Activated CD8-positive, alpha-beta T cell treated with anti-CD3 and anti-CD28 coated beads for 36 hours (primary cell): ENCODE data around the gene DHRSX. TPM values are rescaled to one million over a fixed set of nuclear protein-coding genes. Genes with fewer than 3 reads are reported as not detected.
"Not testable (repeated sequence)": the region's sequence is repeated elsewhere in the genome, so short reads cannot be mapped to it uniquely, and the experiment has no call there.

Experiments used
- ATAC-seq: fragments of 200-7000 bp; cut with Tn5 transposase; one replicate; pipeline ENCODE4 v1.10.0; 2021; ENCODE audit warnings: mild to moderate bottlenecking, moderate library complexity
- CTCF ChIA-PET: fragments of 350-600 bp; sonication (Branson Sonifier 250); formaldehyde crosslinking; loops from one replicate; lab custom pipeline; 2021; ENCODE audit warnings: antibody characterized with exemption; lab: Charles Lee
- POLR2A ChIA-PET: fragments of 350-600 bp; sonication (Branson Sonifier 250); formaldehyde crosslinking; loops from one replicate; lab custom pipeline; 2021; ENCODE audit warnings: antibody characterized with exemption; lab: Charles Lee
- DNase-seq: peaks from one replicate; pipeline ENCODE4 v3.0.0-alpha.2; 2020
- H3K27ac Mint-ChIP-seq: one replicate; pipeline ENCODE4 v1.8.0; 2021; ENCODE audit warnings: mild to moderate bottlenecking, mixed read lengths
- H3K27me3 Mint-ChIP-seq: one replicate; pipeline ENCODE4 v1.8.0; 2021; ENCODE audit warnings: mixed read lengths
- H3K36me3 Mint-ChIP-seq: one replicate; pipeline ENCODE4 v1.8.0; 2021; ENCODE audit warnings: low read depth, mixed read lengths
- H3K4me1 Mint-ChIP-seq: one replicate; pipeline ENCODE4 v1.8.0; 2021; ENCODE audit warnings: low read depth, mixed read lengths
- H3K4me3 Mint-ChIP-seq: one replicate; pipeline ENCODE4 v1.8.0; 2021; ENCODE audit warnings: mild to moderate bottlenecking, moderate library complexity, mixed read lengths
- H3K9me3 Mint-ChIP-seq: one replicate; pipeline ENCODE4 v1.8.0; 2021; ENCODE audit warnings: mixed read lengths
- CTCF ChIP-seq: fragments of 200-600 bp; IDR thresholded peaks from one replicate; pipeline ENCODE4 v1.8.0; 2022; ENCODE audit warnings: antibody characterized with exemption, mild to moderate bottlenecking
- intact Hi-C: fragments of 100-400 bp; cut with micrococcal nuclease; formaldehyde crosslinking; loops from one replicate; pipeline ENCODE4 v1.10.0; 2022
- total RNA-seq, 2 experiments: library from RNA; stranded (reverse); gene quantifications; one replicate each; pipeline ENCODE4 v1.2.3, GENCODE V29; 2021

DHRSX gene
- total RNA-seq, 2 experiments from 2014 or later: 19.7 to 22.0 TPM

GRCh38 chrX:2507196-2507595, 6.4 kb upstream of the DHRSX start:
- H3K36me3 Mint-ChIP-seq: no peaks in the 10 kb centered on the region
- DNase-seq (no peak), ATAC-seq (no peak)
- intact Hi-C loops: no loop called here
- H3K4me1 Mint-ChIP-seq: no peaks in the 10 kb centered on the region
- H3K4me3 Mint-ChIP-seq: no peak overlapping the region
- TF ChIP-seq CTCF: no peak
- no peak overlapping the region for H3K27ac Mint-ChIP-seq
- CTCF ChIA-PET: no interaction called here
- H3K9me3 Mint-ChIP-seq: no peaks in the 10 kb centered on the region
- peaks cover 2% of the 10 kb centered on the region for H3K27me3 Mint-ChIP-seq
- POLR2A ChIA-PET: no interaction called here

- H3K4me3 Mint-ChIP-seq, H3K27ac Mint-ChIP-seq, H3K27me3 Mint-ChIP-seq, H3K4me1 Mint-ChIP-seq, POLR2A ChIA-PET, H3K9me3 Mint-ChIP-seq, CTCF ChIA-PET, H3K36me3 Mint-ChIP-seq, intact Hi-C loops, DNase-seq, ATAC-seq: not testable (repeated sequence)
These were observed 4.6 kb upstream of the DHRSX start for GRCh38 chrX:2505341-2505740.

DNA sequence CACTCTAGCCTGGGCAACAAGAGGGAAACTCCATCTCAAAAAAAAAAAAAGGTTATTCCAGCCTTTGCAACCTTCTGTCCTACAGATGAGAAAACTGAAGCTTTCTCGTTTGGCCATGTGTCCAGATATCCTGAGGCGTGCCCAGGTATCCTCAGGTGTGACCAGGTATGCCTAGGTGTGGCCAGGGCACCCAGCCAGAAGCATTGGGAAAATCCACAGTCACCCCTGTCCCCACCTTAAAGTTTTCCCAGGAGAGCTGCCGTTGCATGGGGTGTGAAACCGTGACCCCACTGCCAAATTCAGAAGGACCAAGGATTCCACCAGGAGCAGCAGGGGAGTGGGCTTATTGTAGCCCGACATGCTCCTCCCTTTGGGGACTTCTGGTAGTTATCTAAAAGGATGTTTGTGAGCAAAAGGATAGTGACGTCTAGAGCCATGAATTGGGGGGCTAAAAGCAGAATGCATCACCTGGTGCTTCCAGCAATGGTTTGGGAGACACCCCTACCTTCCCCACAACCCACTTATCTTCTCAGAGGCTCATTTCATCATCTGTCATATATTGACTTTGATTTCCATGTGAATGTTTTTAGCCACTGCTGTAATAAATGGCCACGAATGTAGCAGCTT, 4.0 kb upstream of the DHRSX start:
- no peak overlapping the region for H3K4me3 Mint-ChIP-seq
- no peak for TF ChIP-seq CTCF
- intact Hi-C loops: no loop called here
- no peaks in the 10 kb centered on the region for H3K9me3 Mint-ChIP-seq
- H3K27ac Mint-ChIP-seq: no peak overlapping the region
- H3K27me3 Mint-ChIP-seq: no peaks in the 10 kb centered on the region
- DNase-seq: no peak
- ChIA-PET CTCF (no interaction called here), POLR2A (no interaction called here)
- ATAC-seq: no peak
- no peaks in the 10 kb centered on the region for H3K4me1 Mint-ChIP-seq
- no peaks in the 10 kb centered on the region for H3K36me3 Mint-ChIP-seq

- DNase-seq: no peak
- ATAC-seq: no peak
- H3K4me3 Mint-ChIP-seq: no peak overlapping the region
- ChIA-PET POLR2A (no interaction called here), CTCF (no interaction called here)
- no peak for TF ChIP-seq CTCF
- no peak overlapping the region for H3K27ac Mint-ChIP-seq
- no peaks in the 10 kb centered on the region for H3K9me3 Mint-ChIP-seq
- no peaks in the 10 kb centered on the region for H3K27me3 Mint-ChIP-seq
- intact Hi-C loops: no loop called here
- H3K4me1 Mint-ChIP-seq: peaks cover 7% of the 10 kb centered on the region
- H3K36me3 Mint-ChIP-seq: peaks cover 6% of the 10 kb centered on the region
These were observed 3.1 kb upstream of the DHRSX start for GRCh38 chrX:2503591-2504500.

DNA sequence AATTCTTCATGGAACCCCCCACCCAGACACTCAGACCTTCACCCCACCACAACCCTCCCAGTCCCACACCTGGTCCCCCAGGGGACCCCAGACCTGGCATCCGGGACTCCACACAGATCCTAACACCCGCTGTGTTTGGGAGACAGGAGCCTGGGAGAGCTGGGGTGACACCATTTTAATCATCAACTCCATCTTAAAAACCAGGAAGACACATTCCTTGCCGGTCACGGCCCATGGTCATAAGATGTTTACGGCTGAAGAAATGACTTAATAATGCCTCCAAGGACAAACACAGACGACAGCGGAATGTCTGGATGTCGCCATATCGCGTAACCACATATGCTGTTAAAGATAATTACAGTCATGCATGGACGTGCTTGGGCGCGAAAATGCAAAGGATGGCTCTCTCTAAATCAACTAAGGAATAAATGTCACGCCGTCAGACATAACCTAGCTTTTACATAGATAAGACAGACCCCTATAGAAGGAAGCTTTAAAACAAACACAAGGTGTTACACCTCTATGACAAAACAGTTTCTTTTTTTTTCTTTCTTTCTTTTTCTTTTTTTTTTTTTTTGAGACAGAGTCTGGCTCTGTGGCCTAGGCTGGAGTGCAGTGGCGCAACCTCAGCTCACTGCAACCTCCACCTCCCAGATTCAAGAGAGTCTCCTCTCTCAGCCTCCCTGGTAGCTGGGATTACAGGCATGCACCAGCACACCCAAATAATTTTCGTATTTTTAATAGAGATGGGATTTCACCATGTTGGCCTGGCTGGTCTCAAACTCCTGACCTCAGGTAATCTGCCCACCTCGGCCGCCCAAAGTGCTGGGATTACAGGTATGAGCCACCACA, 2.1 kb upstream of the DHRSX start:
- Mint-ChIP-seq H3K4me3 (no peak overlapping the region), H3K36me3 (peaks cover 15% of the 10 kb centered on the region), H3K27ac (peak overlapping the region; percentile 2), H3K4me1 (peaks cover 16% of the 10 kb centered on the region), H3K27me3 (no peaks in the 10 kb centered on the region), H3K9me3 (no peaks in the 10 kb centered on the region)
- no peak for TF ChIP-seq CTCF
- intact Hi-C loops: no loop called here
- ATAC-seq (no peak), DNase-seq (no peak)
- ChIA-PET CTCF (no interaction called here), POLR2A (no interaction called here)
